Measurements from ENCODE around the gene ADGRB3. TPM values are rescaled to one million over a fixed set of nuclear protein-coding genes. Genes with fewer than 3 reads are reported as not detected.

ADGRB3 gene
- total RNA-seq, 4 donors from 2014 or later: 0.30 to 0.94 (median 0.35) TPM

- TF ChIP-seq, protein P1, sequence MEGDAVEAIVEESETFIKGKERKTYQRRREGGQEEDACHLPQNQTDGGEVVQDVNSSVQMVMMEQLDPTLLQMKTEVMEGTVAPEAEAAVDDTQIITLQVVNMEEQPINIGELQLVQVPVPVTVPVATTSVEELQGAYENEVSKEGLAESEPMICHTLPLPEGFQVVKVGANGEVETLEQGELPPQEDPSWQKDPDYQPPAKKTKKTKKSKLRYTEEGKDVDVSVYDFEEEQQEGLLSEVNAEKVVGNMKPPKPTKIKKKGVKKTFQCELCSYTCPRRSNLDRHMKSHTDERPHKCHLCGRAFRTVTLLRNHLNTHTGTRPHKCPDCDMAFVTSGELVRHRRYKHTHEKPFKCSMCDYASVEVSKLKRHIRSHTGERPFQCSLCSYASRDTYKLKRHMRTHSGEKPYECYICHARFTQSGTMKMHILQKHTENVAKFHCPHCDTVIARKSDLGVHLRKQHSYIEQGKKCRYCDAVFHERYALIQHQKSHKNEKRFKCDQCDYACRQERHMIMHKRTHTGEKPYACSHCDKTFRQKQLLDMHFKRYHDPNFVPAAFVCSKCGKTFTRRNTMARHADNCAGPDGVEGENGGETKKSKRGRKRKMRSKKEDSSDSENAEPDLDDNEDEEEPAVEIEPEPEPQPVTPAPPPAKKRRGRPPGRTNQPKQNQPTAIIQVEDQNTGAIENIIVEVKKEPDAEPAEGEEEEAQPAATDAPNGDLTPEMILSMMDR (IDR thresholded peaks at IDR 0.05): no peak
- intact Hi-C loops (cut with DNase I; ENCODE audit: low total_unique reads): no loop called here
- H3K4me3 ChIP-seq (ENCODE audit: low read depth, poor library complexity, severe bottlenecking): no peak overlapping the region
- WGBS, 2 donors: 58 to 60% methylated on average over 3 of the region's 3 CpGs
- DNase-seq (ENCODE audit: low spot score in 2 of 2): no peak
Observed at GRCh38 chr6:69026715-69027114, 391.6 kb downstream of the ADGRB3 start.

DNA sequence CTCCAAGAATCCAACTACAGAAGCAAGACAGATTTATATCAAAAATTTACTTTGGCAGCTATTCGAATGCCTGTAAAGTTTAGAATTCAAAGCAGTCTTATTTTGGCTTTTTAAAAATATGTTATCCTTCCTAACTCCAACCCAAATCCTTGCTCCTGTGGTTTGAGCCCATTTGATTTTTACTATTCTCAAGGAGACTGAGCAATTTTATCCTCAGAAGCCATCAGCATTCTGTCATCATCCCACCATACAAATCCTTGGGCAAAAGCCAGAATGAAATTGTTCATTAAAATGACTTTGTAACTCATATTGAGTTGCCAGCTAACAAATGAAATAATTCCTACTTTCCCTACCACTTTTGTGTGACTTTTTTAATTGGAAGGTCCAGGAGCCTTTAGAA is 392.8 kb downstream of the ADGRB3 start:
- 70 to 78% methylated on average over 1 of the region's 1 CpG for WGBS, 2 donors

DNA sequence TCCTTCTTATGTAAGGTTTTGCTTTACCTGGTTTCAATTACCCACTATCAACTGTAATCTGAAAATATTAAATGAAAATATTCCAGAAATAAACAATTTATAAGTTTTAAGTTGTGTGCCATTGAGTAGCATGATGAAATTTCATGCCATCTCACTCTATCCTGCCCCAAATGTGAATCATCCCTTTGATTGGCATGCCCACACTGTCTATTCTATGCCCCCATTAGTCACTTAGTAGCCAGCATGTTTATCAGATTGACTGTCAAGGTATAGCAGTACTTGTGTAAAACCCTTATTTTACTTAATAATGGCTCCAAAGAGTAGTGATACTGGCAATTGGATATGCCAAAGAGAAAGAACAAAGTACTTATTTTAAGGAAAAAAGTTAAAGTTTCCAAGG is 403.8 kb downstream of the ADGRB3 start:
- TF ChIP-seq, protein P1 (IDR thresholded peaks at IDR 0.05): no peak
- no peak for TF ChIP-seq POLR2A (IDR thresholded peaks at IDR 0.05)
- no peak overlapping the region for H3K4me3 ChIP-seq (ENCODE audit: low read depth, poor library complexity, severe bottlenecking)
- DNase-seq (ENCODE audit: low spot score in 2 of 2): no peak
- intact Hi-C loops (cut with DNase I; ENCODE audit: low total_unique reads): no loop called here

More for the DNA sequence above, 392.8 kb downstream of the ADGRB3 start:
- no peak overlapping the region for H3K4me3 ChIP-seq (ENCODE audit: low read depth, poor library complexity, severe bottlenecking)
- intact Hi-C loops (cut with DNase I; ENCODE audit: low total_unique reads): no loop called here
- no peak for DNase-seq (ENCODE audit: low spot score in 2 of 2)
- TF ChIP-seq, protein P1 (IDR thresholded peaks at IDR 0.05): no peak
- TF ChIP-seq POLR2A (IDR thresholded peaks at IDR 0.05): no peak

DNA sequence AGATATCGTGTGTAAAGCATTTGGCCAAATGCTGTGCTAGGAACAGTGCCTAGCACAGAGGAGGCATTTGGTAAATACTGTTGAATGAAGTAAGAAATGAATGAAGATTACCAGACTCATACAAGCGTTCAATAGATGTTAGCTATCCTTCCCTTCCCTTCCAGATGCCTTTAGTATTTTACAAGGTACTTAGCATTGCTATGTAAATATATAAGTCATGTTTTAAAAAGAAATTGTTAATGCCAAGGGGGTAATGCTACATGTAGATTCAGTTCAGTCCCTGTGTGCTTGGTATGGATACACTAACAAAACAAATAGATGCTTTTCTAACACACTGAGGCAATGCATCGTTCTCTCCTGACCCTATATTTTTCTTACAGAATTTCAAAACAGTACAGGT is 407.2 kb downstream of the ADGRB3 start:
- intact Hi-C loops (cut with DNase I; ENCODE audit: low total_unique reads): no loop called here
- no peak overlapping the region for H3K4me3 ChIP-seq (ENCODE audit: low read depth, poor library complexity, severe bottlenecking)
- no peak for DNase-seq (ENCODE audit: low spot score in 2 of 2)
- 77 to 87% methylated on average over 3 of the region's 3 CpGs for WGBS, 2 donors
- TF ChIP-seq POLR2A (IDR thresholded peaks at IDR 0.05): no peak
- TF ChIP-seq, protein P1 (IDR thresholded peaks at IDR 0.05): no peak

DNA sequence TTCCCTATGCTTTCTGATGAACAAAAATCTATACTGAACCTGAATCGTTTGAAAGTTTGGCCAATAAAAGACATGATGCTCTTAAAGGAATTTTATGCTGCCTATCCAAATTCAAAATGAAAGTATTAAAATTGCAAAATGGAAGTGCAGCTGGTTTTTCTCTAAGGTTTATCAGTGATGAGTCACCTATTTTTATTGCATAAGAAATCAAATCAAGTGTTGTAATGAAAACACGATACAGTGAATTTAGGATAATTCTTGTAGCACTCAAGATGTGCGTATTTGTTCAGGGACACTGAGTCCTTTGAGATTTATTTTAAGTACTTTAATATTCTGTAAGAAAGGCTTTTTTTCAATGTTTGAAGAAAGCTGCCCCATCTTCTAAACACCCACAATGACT is 409.5 kb downstream of the ADGRB3 start:
- DNase-seq (ENCODE audit: low spot score in 2 of 2): no peak
- no peak overlapping the region for H3K4me3 ChIP-seq (ENCODE audit: low read depth, poor library complexity, severe bottlenecking)
- intact Hi-C loops (cut with DNase I; ENCODE audit: low total_unique reads): no loop called here
- TF ChIP-seq POLR2A (IDR thresholded peaks at IDR 0.05): no peak
- TF ChIP-seq, protein P1 (IDR thresholded peaks at IDR 0.05): no peak
- 80% methylated on average over 3 of the region's 3 CpGs for WGBS, 2 donors

DNA sequence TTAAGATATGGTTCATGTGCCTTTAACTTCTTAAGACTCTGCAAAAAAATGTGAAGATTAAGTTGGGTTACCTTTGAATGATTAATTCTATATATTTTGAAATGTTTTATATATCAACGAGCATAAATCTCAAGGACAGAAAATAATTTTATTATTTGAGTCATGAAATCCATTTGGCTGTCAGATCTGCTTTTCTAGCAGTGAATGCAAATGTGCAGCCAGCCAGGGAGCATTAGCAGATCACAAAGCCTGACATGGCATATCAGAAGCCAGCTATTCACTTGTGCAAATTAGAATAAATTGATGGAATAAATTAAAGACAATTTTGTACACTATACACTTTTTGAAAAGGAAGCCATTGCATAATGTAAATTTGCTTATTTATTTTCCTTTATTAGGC is 424.3 kb downstream of the ADGRB3 start:
- intact Hi-C loops (cut with DNase I; ENCODE audit: low total_unique reads): no loop called here
- DNase-seq (ENCODE audit: low spot score in 2 of 2): no peak
- TF ChIP-seq, protein P1 (IDR thresholded peaks at IDR 0.05): no peak
- no peak for TF ChIP-seq POLR2A (IDR thresholded peaks at IDR 0.05)
- H3K4me3 ChIP-seq (ENCODE audit: low read depth, poor library complexity, severe bottlenecking): no peak overlapping the region
- 58 to 68% methylated on average over 1 of the region's 1 CpG for WGBS, 2 donors

Measured in lower leg skin (tissue), 4 donors.